A549 (cell line): ENCODE measurements around the gene ARL15.

Experiments used
- CHD4 ChIP-seq: fragments of 200-600 bp; sonication (generic); IDR thresholded peaks from 2 replicates; pipeline ENCODE4 v1.6.1; 2016; ENCODE audit warnings: antibody characterized with exemption, mild to moderate bottlenecking, borderline replicate concordance
- CTCF ChIP-seq: fragments of >200 bp; sonication (Bioruptor Twin); formaldehyde crosslinking; IDR thresholded peaks from 3 replicates; pipeline ENCODE4 v1.5.1; 2016
- POLR2A ChIP-seq: IDR thresholded peaks from 2 replicates; pipeline ENCODE4 v1.6.1; 2012; ENCODE audit warnings: mild to moderate bottlenecking, low read length

DNA sequence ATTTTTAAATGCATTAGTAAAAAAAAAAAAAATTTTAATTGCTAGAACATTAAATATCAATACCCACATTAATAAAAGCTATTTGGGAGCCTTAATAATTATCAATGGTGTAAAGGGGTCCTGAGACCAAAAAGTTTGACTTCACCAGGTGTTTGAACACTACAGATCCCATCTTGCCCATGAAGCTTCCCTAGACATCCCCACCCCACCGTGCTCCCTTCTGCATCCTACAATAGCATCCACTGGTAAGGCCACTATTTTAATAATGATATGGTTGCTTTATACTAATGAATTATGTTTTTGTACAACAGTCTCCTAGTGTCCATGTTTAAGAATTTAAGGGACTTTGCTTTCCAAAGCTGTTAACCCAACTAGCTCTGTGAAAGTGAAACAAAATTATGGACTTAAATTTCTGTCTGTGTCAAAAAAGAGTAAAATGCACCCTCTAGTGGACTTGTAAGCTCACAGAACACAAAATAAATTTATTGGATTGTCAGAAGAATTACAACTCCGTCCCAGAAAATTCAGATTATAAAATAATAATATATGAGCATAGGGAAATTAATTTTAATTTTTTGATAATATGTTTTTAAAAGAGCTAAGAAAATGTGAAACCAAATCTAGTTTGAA, 76.0 kb downstream of the ARL15 start:
- TF ChIP-seq CTCF (peak; percentile 63), CHD4 (no peak), POLR2A (no peak)
